WERI-Rb-1 (cell line): ENCODE results near the gene ANKRD40CL.
A peak's percentile ranks its signal among the peaks of the same experiment; 100 is the strongest.

ENCODE experiments used
- DNase-seq: peaks from one replicate; pipeline ENCODE4 v3.0.0-alpha.2; 2020
- H3K27ac ChIP-seq: fragments of 250-450 bp; sonication (Bioruptor Pico); 2 replicates; pipeline ENCODE4 v1.5.1; 2020; ENCODE audit warnings: mild to moderate bottlenecking, moderate library complexity
- H3K27me3 ChIP-seq: fragments of 250-450 bp; sonication (Bioruptor Pico); 2 replicates; pipeline ENCODE4 v1.5.1; 2021; ENCODE audit warnings: mild to moderate bottlenecking, low read depth, moderate library complexity; ENCODE audit not compliant: insufficient read depth, severe bottlenecking
- H3K36me3 ChIP-seq: fragments of 250-450 bp; sonication (Bioruptor Pico); 2 replicates; pipeline ENCODE4 v1.5.1; 2020; ENCODE audit warnings: mild to moderate bottlenecking, moderate library complexity
- H3K4me3 ChIP-seq: 2 replicates; pipeline ENCODE4 v1.5.1; 2011; ENCODE audit warnings: low read depth, mild to moderate bottlenecking, control low read depth, low read length
- H3K9me3 ChIP-seq: fragments of 250-450 bp; sonication (Bioruptor Pico); 2 replicates; pipeline ENCODE4 v1.5.1; 2021; ENCODE audit warnings: mild to moderate bottlenecking, moderate library complexity; ENCODE audit not compliant: severe bottlenecking
- CTCF ChIP-seq: IDR thresholded peaks from 2 replicates; pipeline ENCODE4 v1.5.1; 2011; ENCODE audit warnings: low read depth, mild to moderate bottlenecking, control low read depth, inconsistent platforms, low read length

ANKRD40CL gene

GRCh38 chr17:50785126-50785525, 17.8 kb upstream of the ANKRD40CL start:
- H3K27me3 ChIP-seq, result no peaks in the 10 kb centered on the region
- no peaks in the 10 kb centered on the region for H3K36me3 ChIP-seq
- no peaks in the 10 kb centered on the region for H3K9me3 ChIP-seq
- TF ChIP-seq CTCF, result no peak
- H3K27ac ChIP-seq, result peak overlapping the region; percentile 99
- no peak overlapping the region for H3K4me3 ChIP-seq
- no peak for DNase-seq

GRCh38 chr17:50783905-50784304, 16.6 kb upstream of the ANKRD40CL start:
- H3K9me3 ChIP-seq, result no peaks in the 10 kb centered on the region
- TF ChIP-seq CTCF, result no peak
- no peak for DNase-seq
- H3K27ac ChIP-seq, result peak overlapping the region; percentile 6; the same call in 1 of the 2 replicates
- H3K27me3 ChIP-seq, result no peaks in the 10 kb centered on the region
- no peak overlapping the region for H3K4me3 ChIP-seq
- H3K36me3 ChIP-seq, result no peaks in the 10 kb centered on the region

- H3K9me3 ChIP-seq, result no peaks in the 10 kb centered on the region
- peak overlapping the region; percentile 6 for H3K27ac ChIP-seq
- no peaks in the 10 kb centered on the region for H3K27me3 ChIP-seq
- H3K4me3 ChIP-seq, result no peak overlapping the region
- no peaks in the 10 kb centered on the region for H3K36me3 ChIP-seq
- DNase-seq, result peak; percentile 97
- peak; percentile 99 for TF ChIP-seq CTCF
Measured at GRCh38 chr17:50783193-50783660, 15.9 kb upstream of the ANKRD40CL start.

GRCh38 chr17:50781167-50781566, 13.8 kb upstream of the ANKRD40CL start:
- no peaks in the 10 kb centered on the region for H3K9me3 ChIP-seq
- H3K27me3 ChIP-seq, result no peaks in the 10 kb centered on the region
- TF ChIP-seq CTCF, result no peak
- no peak overlapping the region for H3K4me3 ChIP-seq
- no peak for DNase-seq
- H3K36me3 ChIP-seq, result no peaks in the 10 kb centered on the region
- no peak overlapping the region for H3K27ac ChIP-seq

GRCh38 chr17:50779747-50780353, 12.5 kb upstream of the ANKRD40CL start:
- no peaks in the 10 kb centered on the region for H3K9me3 ChIP-seq
- H3K27me3 ChIP-seq, result no peaks in the 10 kb centered on the region
- H3K4me3 ChIP-seq, result no peak overlapping the region
- no peak overlapping the region for H3K27ac ChIP-seq
- no peak for DNase-seq
- no peaks in the 10 kb centered on the region for H3K36me3 ChIP-seq
- TF ChIP-seq CTCF, result no peak

GRCh38 chr17:50778988-50779387, 11.7 kb upstream of the ANKRD40CL start:
- no peaks in the 10 kb centered on the region for H3K27me3 ChIP-seq
- DNase-seq, result no peak
- H3K9me3 ChIP-seq, result no peaks in the 10 kb centered on the region
- no peak for TF ChIP-seq CTCF
- no peak overlapping the region for H3K4me3 ChIP-seq
- H3K27ac ChIP-seq, result no peak overlapping the region
- H3K36me3 ChIP-seq, result no peaks in the 10 kb centered on the region
